PC-9 (cell line): ENCODE measurements around the gene N4BP2L2. TPM values are rescaled to one million over a fixed set of nuclear protein-coding genes. Genes with fewer than 3 reads are reported as not detected.

Experiments
- BruUV-seq: library from RNA; stranded (reverse); fragments of 400-500 nt; replicated peaks from 2 replicates; lab custom pipeline; 2021; lab: Mats Ljungman, UMichigan
- CTCF ChIA-PET: fragments of 300-600 bp; sonication (Branson Sonifier 250); formaldehyde crosslinking; loops from one replicate; lab custom pipeline; 2022; ENCODE audit warnings: antibody characterized with exemption; lab: Charles Lee
- POLR2A ChIA-PET: fragments of 300-600 bp; sonication (Branson Sonifier 250); formaldehyde crosslinking; loops from one replicate; lab custom pipeline; 2022; ENCODE audit warnings: antibody characterized with exemption; ENCODE audit not compliant: unreplicated experiment; lab: Charles Lee
- DNase-seq, 2 experiments: peaks; one replicate each; pipeline versions ENCODE4 v3.0.0 to v3.0.0-alpha.2; 2015 to 2022; ENCODE audit warnings: mixed read lengths in 1 of 2
- H2AFZ ChIP-seq: fragments of 200-600 bp; sonication (generic); 2 replicates; pipeline ENCODE4 v1.8.1; 2017; ENCODE audit warnings: antibody characterized with exemption
- H3F3A ChIP-seq: fragments of 200-600 bp; sonication (generic); 2 replicates; pipeline ENCODE4 v1.8.1; 2017; ENCODE audit warnings: antibody characterized with exemption, mild to moderate bottlenecking, low read depth; ENCODE audit not compliant: insufficient read depth
- H3K27ac ChIP-seq: fragments of 200-600 bp; sonication (generic); 2 replicates; pipeline ENCODE4 v1.6.1; 2016; ENCODE audit warnings: mixed run types
- H3K27me3 ChIP-seq: fragments of 200-600 bp; sonication (generic); 2 replicates; pipeline ENCODE4 v1.6.1; 2016; ENCODE audit warnings: low read depth, mixed run types; ENCODE audit not compliant: insufficient read depth
- H3K36me3 ChIP-seq: fragments of 200-600 bp; sonication (generic); 2 replicates; pipeline ENCODE4 v1.6.1; 2016; ENCODE audit warnings: low read depth, mixed run types
- H3K4me1 ChIP-seq: fragments of 200-600 bp; sonication (generic); replicated peaks from 2 replicates; pipeline ENCODE4 v1.6.1; 2016; ENCODE audit warnings: mixed run types; ENCODE audit not compliant: insufficient read depth
- H3K4me2 ChIP-seq: fragments of 200-600 bp; sonication (generic); 2 replicates; pipeline ENCODE4 v1.6.1; 2017; ENCODE audit warnings: mixed run types
- H3K4me3 ChIP-seq: fragments of 200-600 bp; sonication (generic); 2 replicates; pipeline ENCODE4 v1.6.1; 2016; ENCODE audit warnings: mixed run types
- H3K79me2 ChIP-seq: fragments of 200-600 bp; sonication (generic); 2 replicates; pipeline ENCODE4 v1.6.1; 2017; ENCODE audit warnings: low read depth, mixed run types
- H3K9me2 ChIP-seq: fragments of 200-600 bp; sonication (generic); 2 replicates; pipeline ENCODE4 v1.8.1; 2017; ENCODE audit warnings: mild to moderate bottlenecking; ENCODE audit not compliant: insufficient read depth
- H3K9me3 ChIP-seq: fragments of 200-600 bp; sonication (generic); 2 replicates; pipeline ENCODE4 v1.8.1; 2016; ENCODE audit warnings: low read depth; ENCODE audit not compliant: insufficient read depth
- H4K20me1 ChIP-seq: fragments of 200-600 bp; sonication (generic); 2 replicates; pipeline ENCODE4 v1.8.1; 2017; ENCODE audit not compliant: insufficient read depth
- EZH2 ChIP-seq: fragments of 200-600 bp; sonication (generic); IDR thresholded peaks from 2 replicates; pipeline ENCODE4 v1.8.0; 2017; ENCODE audit warnings: antibody characterized with exemption, low read depth
- intact Hi-C: fragments of 100-400 bp; cut with micrococcal nuclease; formaldehyde crosslinking; loops from one replicate; pipeline ENCODE4 v1.10.0; 2022; ENCODE audit not compliant: unreplicated experiment
- total RNA-seq: library from RNA; stranded (reverse); gene quantifications from 2 replicates; pipeline ENCODE4 v1.2.3, GENCODE V29; 2021
- TF ChIP-seq, protein P1 (sequence below): fragments of 200-600 bp; sonication (generic); conservative IDR thresholded peaks from 2 replicates; pipeline ENCODE4 v1.6.1; 2017; ENCODE audit warnings: mixed run types, antibody characterized with exemption, mild to moderate bottlenecking, moderate library complexity

Gene N4BP2L2
- total RNA-seq, 1 experiment from 2014 or later, result 81.3 TPM

DNA sequence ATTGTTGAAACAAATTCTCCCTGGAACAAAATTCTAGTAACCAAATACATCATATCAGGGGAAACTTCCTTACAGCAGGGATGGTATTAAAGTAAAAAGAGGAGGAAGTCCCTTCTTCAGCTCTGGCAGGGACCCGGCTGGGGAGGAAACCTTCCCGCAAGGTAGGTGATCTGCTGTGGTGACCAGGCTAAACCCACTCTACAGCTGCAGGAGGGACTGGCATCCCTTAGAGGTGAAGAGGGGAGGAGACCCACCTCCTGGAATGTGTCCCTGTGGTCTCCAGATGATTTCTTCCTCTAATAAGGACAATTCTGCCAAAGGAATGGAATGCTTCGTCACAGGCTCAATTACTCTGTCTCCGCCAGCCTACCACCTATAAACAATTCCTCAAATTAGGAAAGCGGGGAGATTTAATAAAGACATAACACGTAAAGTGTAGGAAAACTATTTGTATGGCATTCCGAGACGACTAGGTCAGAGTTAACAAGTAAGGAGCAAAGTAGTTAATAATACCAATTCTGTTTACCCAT is 47.0 kb upstream of the N4BP2L2 start:
- no peaks in the 10 kb centered on the region for H3K9me3 ChIP-seq
- TF ChIP-seq EZH2, result no peak
- TF ChIP-seq, protein P1, sequence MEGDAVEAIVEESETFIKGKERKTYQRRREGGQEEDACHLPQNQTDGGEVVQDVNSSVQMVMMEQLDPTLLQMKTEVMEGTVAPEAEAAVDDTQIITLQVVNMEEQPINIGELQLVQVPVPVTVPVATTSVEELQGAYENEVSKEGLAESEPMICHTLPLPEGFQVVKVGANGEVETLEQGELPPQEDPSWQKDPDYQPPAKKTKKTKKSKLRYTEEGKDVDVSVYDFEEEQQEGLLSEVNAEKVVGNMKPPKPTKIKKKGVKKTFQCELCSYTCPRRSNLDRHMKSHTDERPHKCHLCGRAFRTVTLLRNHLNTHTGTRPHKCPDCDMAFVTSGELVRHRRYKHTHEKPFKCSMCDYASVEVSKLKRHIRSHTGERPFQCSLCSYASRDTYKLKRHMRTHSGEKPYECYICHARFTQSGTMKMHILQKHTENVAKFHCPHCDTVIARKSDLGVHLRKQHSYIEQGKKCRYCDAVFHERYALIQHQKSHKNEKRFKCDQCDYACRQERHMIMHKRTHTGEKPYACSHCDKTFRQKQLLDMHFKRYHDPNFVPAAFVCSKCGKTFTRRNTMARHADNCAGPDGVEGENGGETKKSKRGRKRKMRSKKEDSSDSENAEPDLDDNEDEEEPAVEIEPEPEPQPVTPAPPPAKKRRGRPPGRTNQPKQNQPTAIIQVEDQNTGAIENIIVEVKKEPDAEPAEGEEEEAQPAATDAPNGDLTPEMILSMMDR, result no peak
- no peaks in the 10 kb centered on the region for H3K9me2 ChIP-seq
- 0 out of 2 replicates have a peak, but pooled peaks cover 3% of the 10 kb centered on the region for H3K36me3 ChIP-seq
- ChIA-PET POLR2A (no interaction called here), CTCF (interaction anchor here (0.6 to 0.7 kb wide), 3 partner anchors 47 to 1212 kb away, joined by 3 to 7 read pairs (median 4); no protein-coding TSS in a partner anchor)
- H3K27ac ChIP-seq, result no peak overlapping the region
- no peaks in the 10 kb centered on the region for H3K27me3 ChIP-seq
- peaks cover 13% of the 10 kb centered on the region for H3F3A ChIP-seq
- BruUV-seq, result TSS peak; percentile 30
- H3K4me3 ChIP-seq, result peak overlapping the region; percentile 61
- peaks cover 30% of the 10 kb centered on the region for H3K4me1 ChIP-seq
- intact Hi-C loops, result loop anchor here (1.0 to 5.0 kb wide), 8 partner anchors 53 to 1233 kb away; partner anchors contain the start of genes BRCA2, RFC3 and ZAR1L
- peak overlapping the region; percentile 85 for H2AFZ ChIP-seq
- H4K20me1 ChIP-seq, result peaks cover 24% of the 10 kb centered on the region; the same call in 1 of the 2 replicates
- peak in 1 of 2 experiments; percentile 1 for DNase-seq
- peaks cover 36% of the 10 kb centered on the region for H3K79me2 ChIP-seq
- H3K4me2 ChIP-seq, result peak overlapping the region; percentile 79

- H2AFZ ChIP-seq, result no peak overlapping the region
- H3K27ac ChIP-seq, result no peak overlapping the region
- no peaks in the 10 kb centered on the region for H3K36me3 ChIP-seq
- H3K79me2 ChIP-seq, result peaks cover 9% of the 10 kb centered on the region
- BruUV-seq, result no TSS peak
- no peak overlapping the region for H3K4me2 ChIP-seq
- 0 out of 2 replicates have a peak, but pooled peaks cover 3% of the 10 kb centered on the region for H4K20me1 ChIP-seq
- H3K9me2 ChIP-seq, result no peaks in the 10 kb centered on the region
- ChIA-PET POLR2A (no interaction called here), CTCF (no interaction called here)
- no peaks in the 10 kb centered on the region for H3K27me3 ChIP-seq
- no peak overlapping the region for H3K4me3 ChIP-seq
- DNase-seq, result no peak
- 0 out of 2 replicates have a peak, but pooled peaks cover 4% of the 10 kb centered on the region for H3K9me3 ChIP-seq
- peaks cover 6% of the 10 kb centered on the region; the same call in 1 of the 2 replicates for H3K4me1 ChIP-seq
- intact Hi-C loops, result loop anchor here (5.0 kb wide), 1 partner anchor 566 kb away; no protein-coding TSS in a partner anchor
- TF ChIP-seq, protein P1, result no peak
- no peak for TF ChIP-seq EZH2
- peaks cover 13% of the 10 kb centered on the region for H3F3A ChIP-seq
Measured at GRCh38 chr13:32582991-32583390, 44.4 kb upstream of the N4BP2L2 start.

DNA sequence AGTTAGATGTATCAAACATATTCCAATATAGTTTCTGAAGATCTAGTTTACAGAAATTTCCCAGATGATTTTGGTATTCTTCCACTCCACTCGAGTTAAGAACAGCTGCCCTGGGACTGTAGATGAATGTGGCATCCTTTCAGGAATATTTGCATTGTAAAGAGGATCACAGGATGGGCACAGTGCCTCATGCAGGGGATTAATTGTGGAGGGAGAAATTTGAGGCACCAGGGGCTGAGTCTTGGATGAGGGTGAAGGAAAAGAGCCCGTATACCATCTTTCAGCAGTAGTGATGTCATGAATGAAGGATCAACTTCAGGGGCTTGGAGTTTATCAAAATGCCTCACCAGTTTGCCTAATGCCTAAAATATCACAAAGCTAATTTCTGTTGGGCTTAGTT is 43.7 kb upstream of the N4BP2L2 start:
- Histone ChIP-seq H3K4me2 (no peak overlapping the region), H3K4me3 (no peak overlapping the region), H3K27me3 (no peaks in the 10 kb centered on the region), H3K4me1 (peaks cover 6% of the 10 kb centered on the region; the same call in 1 of the 2 replicates), H2AFZ (no peak overlapping the region), H3K36me3 (no peaks in the 10 kb centered on the region), H3K9me3 (0 out of 2 replicates have a peak, but pooled peaks cover 4% of the 10 kb centered on the region), H4K20me1 (no peaks in the 10 kb centered on the region), H3K79me2 (peaks cover 2% of the 10 kb centered on the region), H3F3A (peaks cover 6% of the 10 kb centered on the region; the same call in 1 of the 2 replicates), H3K9me2 (no peaks in the 10 kb centered on the region), H3K27ac (no peak overlapping the region)
- DNase-seq, result no peak
- POLR2A ChIA-PET, result no interaction called here
- TF ChIP-seq, protein P1, result no peak
- TF ChIP-seq EZH2, result no peak
- intact Hi-C loops, result loop anchor here (5.0 kb wide), 1 partner anchor 565 kb away; no protein-coding TSS in a partner anchor
- BruUV-seq, result no TSS peak
- CTCF ChIA-PET, result interaction anchor here (0.6 kb wide), 2 partner anchors 87 to 673 kb away, joined by 3 to 11 read pairs; no protein-coding TSS in a partner anchor
